Measurements from ENCODE around the gene HJV.

DNA sequence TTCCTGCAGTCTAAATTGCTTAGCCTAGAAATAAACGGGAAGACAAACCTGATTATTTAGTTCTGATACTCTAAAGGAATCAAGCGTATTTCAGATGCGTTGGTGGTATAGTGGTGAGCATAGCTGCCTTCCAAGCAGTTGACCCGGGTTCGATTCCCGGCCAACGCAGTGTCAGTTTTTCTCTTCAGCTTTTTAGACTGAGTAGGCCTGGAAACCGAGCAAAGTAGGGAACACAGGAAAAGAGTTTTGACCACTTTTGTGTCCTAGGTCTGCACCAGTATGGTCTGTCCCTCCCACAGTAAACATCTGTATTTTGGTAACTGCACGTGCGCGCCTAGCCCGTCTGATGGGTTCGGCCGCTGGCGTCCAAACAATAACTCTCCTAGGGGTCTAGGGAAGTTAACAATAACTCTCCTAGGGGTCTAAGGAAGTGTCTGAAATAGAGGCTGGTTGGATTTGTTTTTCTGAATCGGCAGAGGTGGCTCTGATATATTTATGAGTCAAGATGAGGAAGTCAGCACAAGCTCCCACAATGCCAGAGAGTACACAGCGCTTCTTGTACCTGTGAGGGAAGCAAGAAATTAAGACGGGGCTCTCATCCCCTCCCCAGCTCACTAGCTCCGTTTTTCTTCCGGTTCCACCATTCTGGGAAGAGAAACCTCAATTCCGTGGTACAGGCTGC, 15.6 kb upstream of the HJV start:
- TF ChIP-seq, protein P1, sequence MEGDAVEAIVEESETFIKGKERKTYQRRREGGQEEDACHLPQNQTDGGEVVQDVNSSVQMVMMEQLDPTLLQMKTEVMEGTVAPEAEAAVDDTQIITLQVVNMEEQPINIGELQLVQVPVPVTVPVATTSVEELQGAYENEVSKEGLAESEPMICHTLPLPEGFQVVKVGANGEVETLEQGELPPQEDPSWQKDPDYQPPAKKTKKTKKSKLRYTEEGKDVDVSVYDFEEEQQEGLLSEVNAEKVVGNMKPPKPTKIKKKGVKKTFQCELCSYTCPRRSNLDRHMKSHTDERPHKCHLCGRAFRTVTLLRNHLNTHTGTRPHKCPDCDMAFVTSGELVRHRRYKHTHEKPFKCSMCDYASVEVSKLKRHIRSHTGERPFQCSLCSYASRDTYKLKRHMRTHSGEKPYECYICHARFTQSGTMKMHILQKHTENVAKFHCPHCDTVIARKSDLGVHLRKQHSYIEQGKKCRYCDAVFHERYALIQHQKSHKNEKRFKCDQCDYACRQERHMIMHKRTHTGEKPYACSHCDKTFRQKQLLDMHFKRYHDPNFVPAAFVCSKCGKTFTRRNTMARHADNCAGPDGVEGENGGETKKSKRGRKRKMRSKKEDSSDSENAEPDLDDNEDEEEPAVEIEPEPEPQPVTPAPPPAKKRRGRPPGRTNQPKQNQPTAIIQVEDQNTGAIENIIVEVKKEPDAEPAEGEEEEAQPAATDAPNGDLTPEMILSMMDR (conservative IDR thresholded peaks at IDR 0.05; ENCODE audit: low read length): no peak
- TF ChIP-seq EZH2phosphoT487 (IDR thresholded peaks at IDR 0.05; ENCODE audit: borderline replicate concordance): no peak
